Panc1 (cell line): Measurements from ENCODE around the gene CCDC159. TPM values are rescaled to one million over a fixed set of nuclear protein-coding genes. Genes with fewer than 3 reads are reported as not detected.

Source experiments
- ATAC-seq: fragments of 200-7000 bp; cut with Tn5 transposase; 2 replicates; pipeline ENCODE4 v1.9.1; 2020; ENCODE audit warnings: mild to moderate bottlenecking, moderate library complexity
- BruUV-seq: library from RNA; stranded (reverse); fragments of 400-500 nt; replicated peaks from 2 replicates; lab custom pipeline; 2021; lab: Mats Ljungman, UMichigan
- CTCF ChIA-PET: fragments of 300-600 bp; sonication (Branson Sonifier 250); formaldehyde crosslinking; loops from one replicate; lab custom pipeline; 2022; ENCODE audit warnings: antibody characterized with exemption; lab: Charles Lee
- POLR2A ChIA-PET: fragments of 300-600 bp; sonication (Branson Sonifier 250); formaldehyde crosslinking; loops from one replicate; lab custom pipeline; 2022; ENCODE audit warnings: antibody characterized with exemption; lab: Charles Lee
- DNase-seq: peaks from one replicate; pipeline ENCODE4 v3.0.0-alpha.2; 2010; ENCODE audit warnings: low read depth, low spot score
- H3K27ac ChIP-seq: 2 replicates; pipeline ENCODE4 v1.5.1; 2011; ENCODE audit warnings: mild to moderate bottlenecking, low read length, inconsistent platforms
- H3K27me3 ChIP-seq: fragments of 200-500 bp; sonication (Bioruptor generic); 2 replicates; pipeline ENCODE4 v1.6.0; 2014; ENCODE audit warnings: low read length, inconsistent platforms; ENCODE audit not compliant: control insufficient read depth, insufficient read depth
- H3K36me3 ChIP-seq: fragments of 200-500 bp; sonication (Bioruptor generic); 2 replicates; pipeline ENCODE4 v1.5.1; 2014; ENCODE audit warnings: inconsistent platforms, mild to moderate bottlenecking, low read length, moderate library complexity; ENCODE audit not compliant: control insufficient read depth, insufficient read depth
- H3K4me1 ChIP-seq: 2 replicates; pipeline ENCODE4 v1.5.1; 2011; ENCODE audit warnings: inconsistent platforms, mild to moderate bottlenecking, low read length, moderate library complexity; ENCODE audit not compliant: control insufficient read depth, insufficient read depth
- H3K4me3 ChIP-seq, 2 experiments: 2 replicates each; pipeline ENCODE4 v1.5.1; 2011 to 2012; ENCODE audit warnings: low read depth in 2 of 2, low read length in 2 of 2, mild to moderate bottlenecking in 2 of 2, inconsistent platforms in 1 of 2, moderate library complexity in 1 of 2
- H3K9me3 ChIP-seq: fragments of 200-500 bp; sonication (Bioruptor generic); 2 replicates; pipeline ENCODE4 v1.5.1; 2014; ENCODE audit warnings: low read depth, mild to moderate bottlenecking, inconsistent platforms, low read length, moderate library complexity; ENCODE audit not compliant: control insufficient read depth, insufficient read depth
- CTCF ChIP-seq: fragments of 450-650 bp; IDR thresholded peaks from 2 replicates; pipeline ENCODE4 v1.5.1; 2017; ENCODE audit warnings: mild to moderate bottlenecking
- POLR2AphosphoS5 ChIP-seq: IDR thresholded peaks from 2 replicates; pipeline ENCODE4 v1.6.1; 2012; ENCODE audit warnings: mild to moderate bottlenecking, low read depth, low read length, moderate library complexity
- REST ChIP-seq, 2 experiments: IDR thresholded peaks; 2 replicates each; pipeline ENCODE4 v1.6.1; 2011 to 2012; ENCODE audit warnings: low read depth in 2 of 2, control low read depth in 1 of 2, low read length in 1 of 2, mild to moderate bottlenecking in 1 of 2, moderate library complexity in 1 of 2; ENCODE audit not compliant: insufficient read depth in 1 of 2
- SIN3A ChIP-seq: IDR thresholded peaks from 2 replicates; pipeline ENCODE4 v1.6.1; 2012; ENCODE audit warnings: low read depth, mild to moderate bottlenecking, low read length, moderate library complexity, borderline replicate concordance; ENCODE audit not compliant: insufficient read depth
- TCF7L2 ChIP-seq: IDR thresholded peaks from 2 replicates; pipeline ENCODE4 v1.6.1; 2011; ENCODE audit warnings: mild to moderate bottlenecking, low read depth, low read length, inconsistent platforms
- in situ Hi-C: cut with HindIII; loops from 2 replicates; pipeline ENCODE4 v1.10.0; 2016; ENCODE audit warnings: low sequenced_read_pairs, low pct_unique_long_range_greater_than_20kb
- intact Hi-C: fragments of 100-400 bp; cut with micrococcal nuclease; formaldehyde crosslinking; loops from one replicate; pipeline ENCODE4 v1.10.0; 2022; ENCODE audit not compliant: unreplicated experiment
- total RNA-seq: library from RNA; stranded (reverse); gene quantifications from one replicate; pipeline ENCODE4 v1.2.1, GENCODE V29; 2021; ENCODE audit not compliant: unreplicated experiment

CCDC159 gene
- total RNA-seq, 1 experiment from 2014 or later, result 46.6 TPM

GRCh38 chr19:11337080-11337479 is 9.2 kb upstream of the CCDC159 start:
- 0 out of 2 replicates have a peak, but pooled peaks cover 3% of the 10 kb centered on the region for H3K4me1 ChIP-seq
- no peak for ATAC-seq
- no peaks in the 10 kb centered on the region for H3K27me3 ChIP-seq
- intact Hi-C loops (no loop called here), in situ Hi-C loops (no loop called here)
- H3K9me3 ChIP-seq, result no peaks in the 10 kb centered on the region
- H3K4me3 ChIP-seq, result no peak overlapping the region
- CTCF ChIA-PET, result no interaction called here
- POLR2A ChIA-PET, result no interaction called here
- no peaks in the 10 kb centered on the region for H3K36me3 ChIP-seq
- TF ChIP-seq POLR2AphosphoS5 (no peak), SIN3A (no peak), TCF7L2 (no peak), REST (IDR thresholded peaks at IDR 0.05; ENCODE audit: insufficient read depth in 1 of 2, low read depth in 2 of 2, low read length in 1 of 2) (no peak), CTCF (no peak)
- H3K27ac ChIP-seq, result no peak overlapping the region
- no TSS peak for BruUV-seq
- DNase-seq, result no peak

DNA sequence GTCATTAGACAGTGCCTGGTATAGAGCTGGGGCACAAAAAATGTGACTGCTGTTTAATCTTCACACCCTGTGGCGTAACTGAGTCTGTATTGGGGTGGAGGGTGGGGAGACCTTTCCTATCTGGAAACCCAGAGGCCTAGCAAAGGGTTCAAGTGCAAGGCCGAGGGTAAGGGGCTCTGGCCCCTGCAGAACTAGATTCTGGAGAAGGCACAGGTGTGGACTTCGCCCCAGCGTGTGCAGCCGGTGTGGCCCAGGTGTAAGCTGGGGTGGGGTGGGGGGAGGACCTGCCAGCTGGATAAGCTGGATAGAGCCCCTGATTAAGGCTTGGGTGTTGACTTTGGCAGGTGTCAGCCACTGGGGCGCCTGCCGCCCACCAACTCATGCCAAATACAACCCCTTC is 8.2 kb upstream of the CCDC159 start:
- no peak overlapping the region; the same call in 1 of the 2 replicates for H3K27ac ChIP-seq
- ChIA-PET POLR2A (no interaction called here), CTCF (interaction anchor here (0.6 kb wide), 2 partner anchors 44 to 97 kb away, joined by 3 to 4 read pairs; no protein-coding TSS in a partner anchor)
- intact Hi-C loops (no loop called here), in situ Hi-C loops (no loop called here)
- no peaks in the 10 kb centered on the region for H3K36me3 ChIP-seq
- DNase-seq (no peak), ATAC-seq (no peak)
- no peaks in the 10 kb centered on the region for H3K27me3 ChIP-seq
- no peak for TF ChIP-seq SIN3A
- no peak for TF ChIP-seq CTCF
- no peak for TF ChIP-seq POLR2AphosphoS5
- TF ChIP-seq TCF7L2, result no peak
- TF ChIP-seq REST (IDR thresholded peaks at IDR 0.05; ENCODE audit: insufficient read depth in 1 of 2, low read depth in 2 of 2, low read length in 1 of 2), result no peak
- H3K9me3 ChIP-seq, result no peaks in the 10 kb centered on the region
- BruUV-seq, result no TSS peak
- 0 out of 2 replicates have a peak, but pooled peaks cover 6% of the 10 kb centered on the region for H3K4me1 ChIP-seq
- H3K4me3 ChIP-seq, result peak overlapping the region in 1 of 2 experiments; percentile 63; a peak in 2 of 4 replicates
